IPS-18a (cell line): Measurements from ENCODE around the gene FAM184A.

Experiments
- H3K27ac ChIP-seq: one replicate; pipeline ENCODE4 v1.5.1; 2013; ENCODE audit warnings: low read length
- H3K27me3 ChIP-seq: one replicate; pipeline ENCODE4 v1.6.1; 2013; ENCODE audit warnings: mild to moderate bottlenecking, low read length; ENCODE audit not compliant: control insufficient read depth, insufficient read depth
- H3K36me3 ChIP-seq: one replicate; pipeline ENCODE4 v1.6.1; 2013; ENCODE audit warnings: low read depth, low read length; ENCODE audit not compliant: control insufficient read depth
- H3K4me1 ChIP-seq: one replicate; pipeline ENCODE4 v1.6.1; 2013; ENCODE audit warnings: low read depth, low read length; ENCODE audit not compliant: control insufficient read depth
- H3K4me3 ChIP-seq: one replicate; pipeline ENCODE4 v1.5.1; 2013; ENCODE audit warnings: low read length
- H3K9ac ChIP-seq: one replicate; pipeline ENCODE4 v1.6.1; 2013; ENCODE audit warnings: mild to moderate bottlenecking, low read length, moderate library complexity
- H3K9me3 ChIP-seq: one replicate; pipeline ENCODE4 v1.6.1; 2013; ENCODE audit warnings: low read depth, low read length; ENCODE audit not compliant: control insufficient read depth

The FAM184A gene

DNA sequence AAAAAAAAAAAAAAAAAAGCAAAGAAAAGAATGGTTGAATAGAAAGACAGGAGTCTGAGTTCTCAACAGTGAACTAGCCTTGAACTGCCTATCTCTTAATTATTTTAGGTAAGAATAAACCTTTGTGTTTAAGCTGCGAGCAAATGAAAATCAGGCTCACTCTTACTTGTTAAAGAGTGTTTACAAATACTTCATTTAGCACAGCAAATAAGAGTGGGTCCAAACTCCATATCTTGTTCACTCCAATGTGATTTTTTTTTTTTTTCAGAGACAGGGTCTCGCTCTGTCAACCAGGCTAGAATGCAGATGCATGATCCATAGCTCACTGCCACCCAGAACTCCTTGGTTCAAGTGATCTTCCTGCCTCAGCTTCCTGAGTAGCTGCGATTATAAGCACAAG is 155.4 kb downstream of the FAM184A start:
- Histone ChIP-seq H3K27me3 (no peaks in the 10 kb centered on the region), H3K36me3 (peaks cover 51% of the 10 kb centered on the region), H3K9me3 (no peaks in the 10 kb centered on the region)

DNA sequence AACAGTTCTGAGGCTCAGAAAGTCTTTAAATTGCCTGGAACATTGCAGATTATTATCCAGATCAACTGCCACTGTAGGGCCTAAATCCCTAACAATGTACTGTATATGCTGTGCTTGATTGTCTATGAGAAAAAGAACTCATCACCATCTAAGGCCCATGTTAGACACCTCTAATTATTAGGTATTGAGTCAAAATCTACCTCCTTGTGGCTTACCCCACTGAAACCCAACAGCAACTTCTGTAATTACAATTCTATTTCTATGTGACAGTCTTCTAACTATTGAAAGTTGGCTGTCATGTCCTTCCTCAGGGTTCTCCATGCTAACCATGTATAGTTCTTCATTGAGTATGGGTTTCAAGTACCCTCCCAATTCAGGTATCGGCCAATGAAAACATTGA is 157.4 kb downstream of the FAM184A start:
- no peak overlapping the region for H3K27ac ChIP-seq
- no peaks in the 10 kb centered on the region for H3K9me3 ChIP-seq
- no peaks in the 10 kb centered on the region for H3K27me3 ChIP-seq
- H3K4me1 ChIP-seq, result no peaks in the 10 kb centered on the region
- no peak overlapping the region for H3K9ac ChIP-seq
- H3K4me3 ChIP-seq, result no peak overlapping the region
- H3K36me3 ChIP-seq, result peaks cover 55% of the 10 kb centered on the region

More for the DNA sequence above, 155.4 kb downstream of the FAM184A start:
- Histone ChIP-seq H3K4me1 (no peaks in the 10 kb centered on the region), H3K9ac (no peak overlapping the region), H3K27ac (no peak overlapping the region), H3K4me3 (no peak overlapping the region)

DNA sequence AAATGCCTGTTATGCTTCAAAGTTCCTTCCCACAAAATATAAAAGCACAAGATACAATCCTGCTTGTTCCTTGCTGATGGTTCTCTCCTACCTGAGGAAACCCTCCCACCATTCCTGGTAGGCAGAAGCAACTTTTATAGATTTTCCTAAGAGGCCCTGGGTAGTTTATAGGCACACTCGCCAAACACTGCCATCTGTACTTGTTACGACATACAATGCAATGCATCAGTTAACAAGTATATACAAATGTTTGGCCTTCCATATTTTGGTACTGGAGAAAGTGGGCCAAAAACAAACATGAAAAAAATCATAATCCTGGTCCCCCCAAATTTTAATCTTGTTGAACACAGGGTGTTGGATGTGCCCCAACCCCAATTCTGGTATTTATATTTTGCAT is 160.1 kb downstream of the FAM184A start:
- no peak overlapping the region for H3K4me3 ChIP-seq
- H3K27ac ChIP-seq, result no peak overlapping the region
- H3K9ac ChIP-seq, result no peak overlapping the region
- H3K36me3 ChIP-seq, result peaks cover 70% of the 10 kb centered on the region
- H3K4me1 ChIP-seq, result no peaks in the 10 kb centered on the region
- no peaks in the 10 kb centered on the region for H3K27me3 ChIP-seq
- no peaks in the 10 kb centered on the region for H3K9me3 ChIP-seq

DNA sequence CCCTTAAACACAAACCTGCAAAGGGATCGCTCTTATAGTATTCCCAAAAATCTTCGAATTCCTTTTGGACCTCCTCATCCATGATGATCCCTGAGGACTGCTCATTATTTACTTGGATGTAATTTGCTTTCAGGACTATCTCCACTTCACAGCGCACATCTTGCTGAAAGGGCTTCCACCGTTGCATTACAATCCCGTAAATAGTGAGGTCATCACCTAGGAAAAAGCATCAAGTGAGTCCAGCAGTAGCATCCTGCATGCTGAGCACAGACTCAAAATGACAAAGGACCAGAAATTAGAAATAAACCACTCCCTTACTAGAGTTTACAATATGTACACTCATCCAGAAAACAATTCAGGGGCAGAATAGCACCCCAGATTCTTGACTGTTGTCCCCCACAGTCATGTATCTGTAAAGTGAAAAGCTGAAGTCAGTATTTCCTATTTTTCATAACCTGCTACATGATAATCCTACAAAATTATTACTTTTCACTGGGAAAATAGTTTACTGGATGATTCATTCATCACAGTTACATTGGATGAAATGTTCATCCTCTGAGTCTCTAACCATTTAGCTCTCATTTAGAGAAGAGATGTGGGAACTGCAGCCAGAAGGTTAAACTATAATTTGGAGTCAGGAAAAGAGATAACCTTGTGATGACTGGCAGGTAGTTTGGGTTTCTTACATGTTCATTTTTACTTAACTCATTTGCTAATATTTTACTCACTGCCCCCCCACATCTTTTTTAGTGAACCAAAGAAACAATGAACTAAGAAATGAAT is 160.7 kb downstream of the FAM184A start:
- no peaks in the 10 kb centered on the region for H3K9me3 ChIP-seq
- H3K9ac ChIP-seq, result no peak overlapping the region
- no peaks in the 10 kb centered on the region for H3K4me1 ChIP-seq
- peaks cover 69% of the 10 kb centered on the region for H3K36me3 ChIP-seq
- H3K27ac ChIP-seq, result no peak overlapping the region
- no peaks in the 10 kb centered on the region for H3K27me3 ChIP-seq
- no peak overlapping the region for H3K4me3 ChIP-seq

DNA sequence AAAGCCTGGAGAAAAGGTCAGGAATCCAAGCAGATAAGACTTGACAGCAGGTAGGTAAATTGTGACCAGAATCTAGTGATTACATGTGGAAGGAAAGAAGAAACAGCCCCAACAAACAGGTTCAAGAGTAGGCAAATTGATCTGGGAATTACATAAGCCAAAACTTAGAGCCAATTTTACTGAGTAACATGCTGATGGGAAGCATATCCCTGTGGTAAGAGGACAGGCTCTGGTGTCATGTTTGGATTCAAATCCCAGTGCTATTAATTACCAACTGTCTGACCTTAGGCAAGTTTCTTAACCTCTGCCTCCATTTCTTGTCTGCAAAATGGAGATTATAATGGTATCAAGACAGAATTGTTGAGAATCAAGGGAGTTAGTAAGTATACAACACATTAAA is 163.9 kb downstream of the FAM184A start:
- H3K4me3 ChIP-seq, result no peak overlapping the region
- H3K9me3 ChIP-seq, result no peaks in the 10 kb centered on the region
- no peak overlapping the region for H3K27ac ChIP-seq
- no peaks in the 10 kb centered on the region for H3K4me1 ChIP-seq
- peaks cover 70% of the 10 kb centered on the region for H3K36me3 ChIP-seq
- no peaks in the 10 kb centered on the region for H3K27me3 ChIP-seq
- no peak overlapping the region for H3K9ac ChIP-seq

DNA sequence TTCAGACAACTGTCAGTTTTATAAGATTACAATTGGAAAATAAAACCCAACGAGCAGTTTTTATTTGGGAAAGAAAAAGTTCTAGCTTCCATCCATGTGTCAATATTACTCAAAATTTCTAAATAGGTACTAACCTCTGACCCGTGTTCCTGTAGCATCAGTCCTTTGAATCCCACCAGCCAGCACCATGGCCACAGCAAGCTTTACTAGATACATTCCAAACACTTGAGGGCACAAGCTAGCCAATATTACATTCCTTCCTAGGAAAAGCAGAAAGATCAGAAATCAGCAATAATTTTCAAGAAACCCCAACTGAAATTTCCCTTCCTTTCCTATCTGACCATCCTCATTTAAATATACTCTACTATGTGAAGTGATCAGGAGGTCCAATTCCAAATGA is 165.3 kb downstream of the FAM184A start:
- Histone ChIP-seq H3K9me3 (no peaks in the 10 kb centered on the region), H3K4me3 (no peak overlapping the region), H3K9ac (no peak overlapping the region), H3K4me1 (no peaks in the 10 kb centered on the region), H3K36me3 (peaks cover 75% of the 10 kb centered on the region), H3K27me3 (no peaks in the 10 kb centered on the region), H3K27ac (no peak overlapping the region)

DNA sequence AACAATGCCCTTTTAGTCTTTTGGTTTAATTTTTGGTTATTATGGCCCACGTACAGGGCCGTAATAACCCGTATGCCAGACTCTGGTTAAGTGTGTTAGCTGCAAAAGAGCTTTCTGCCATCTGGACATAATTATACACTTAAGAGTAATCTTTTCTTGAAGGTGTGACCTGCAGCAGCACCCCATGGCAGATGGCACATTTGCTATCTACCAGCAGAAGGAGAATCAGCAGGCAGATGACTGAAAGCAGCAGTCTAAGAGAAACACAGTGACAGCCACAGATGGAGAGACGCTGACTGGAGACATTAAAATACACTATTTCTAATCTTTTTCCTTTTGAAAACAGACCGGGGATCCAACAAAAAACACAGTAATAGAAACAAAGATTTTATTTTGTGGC is 165.8 kb downstream of the FAM184A start:
- Histone ChIP-seq H3K4me1 (no peaks in the 10 kb centered on the region), H3K9ac (no peak overlapping the region), H3K4me3 (no peak overlapping the region), H3K36me3 (peaks cover 80% of the 10 kb centered on the region), H3K27me3 (no peaks in the 10 kb centered on the region), H3K27ac (no peak overlapping the region), H3K9me3 (no peaks in the 10 kb centered on the region)
